OCI-LY7 (cell line): ENCODE measurements around the gene NDUFAB1. TPM values are rescaled to one million over a fixed set of nuclear protein-coding genes. Genes with fewer than 3 reads are reported as not detected.

ENCODE experiments used
- BruUV-seq: library from RNA; stranded (reverse); fragments of 400-500 nt; replicated peaks from 2 replicates; lab custom pipeline; 2021; lab: Mats Ljungman, UMichigan
- CTCF ChIA-PET: fragments of 300-600 bp; sonication (Branson Sonifier 250); formaldehyde crosslinking; loops from one replicate; lab custom pipeline; 2022; ENCODE audit warnings: antibody characterized with exemption; ENCODE audit not compliant: unreplicated experiment; lab: Charles Lee
- POLR2A ChIA-PET: fragments of 300-600 bp; sonication (Branson Sonifier 250); formaldehyde crosslinking; loops from one replicate; lab custom pipeline; 2022; ENCODE audit warnings: antibody characterized with exemption; lab: Charles Lee
- DNase-seq: peaks from one replicate; pipeline ENCODE4 v3.0.0-alpha.2; 2015; ENCODE audit warnings: low spot score
- H2AFZ ChIP-seq: fragments of 200-600 bp; sonication (generic), shearing (Covaris generic); 2 replicates; pipeline ENCODE4 v1.6.1; 2014; ENCODE audit warnings: mild to moderate bottlenecking, antibody characterized with exemption, low read length, moderate library complexity
- H3K27ac ChIP-seq: fragments of 200-600 bp; sonication (generic); 2 replicates; pipeline ENCODE4 v1.5.1; 2014; ENCODE audit warnings: mixed run types, low read depth, mild to moderate bottlenecking, moderate library complexity, low read length, inconsistent platforms; ENCODE audit not compliant: poor library complexity, severe bottlenecking
- H3K36me3 ChIP-seq: fragments of 200-600 bp; sonication (generic); 2 replicates; pipeline ENCODE4 v1.6.1; 2014; ENCODE audit warnings: mild to moderate bottlenecking, antibody characterized with exemption, low read length, moderate library complexity, mixed read lengths; ENCODE audit not compliant: insufficient read depth
- H3K4me1 ChIP-seq: fragments of 200-600 bp; sonication (generic); 2 replicates; pipeline ENCODE4 v1.5.1; 2014; ENCODE audit warnings: mild to moderate bottlenecking, low read length; ENCODE audit not compliant: insufficient read depth, poor library complexity, severe bottlenecking
- H3K4me2 ChIP-seq: fragments of 200-600 bp; sonication (generic); 2 replicates; pipeline ENCODE4 v1.6.1; 2014; ENCODE audit warnings: mild to moderate bottlenecking, low read length
- H3K4me3 ChIP-seq: fragments of 200-600 bp; sonication (generic); 2 replicates; pipeline ENCODE4 v1.5.1; 2014; ENCODE audit warnings: mild to moderate bottlenecking, low read depth, low read length; ENCODE audit not compliant: poor library complexity, severe bottlenecking
- H3K79me2 ChIP-seq: fragments of 200-600 bp; sonication (generic); 2 replicates; pipeline ENCODE4 v1.6.1; 2016; ENCODE audit warnings: low read depth, mild to moderate bottlenecking, low read length, moderate library complexity, mixed read lengths; ENCODE audit not compliant: insufficient read depth
- H3K9me2 ChIP-seq: fragments of 200-600 bp; sonication (generic); 2 replicates; pipeline ENCODE4 v1.6.1; 2016; ENCODE audit warnings: mild to moderate bottlenecking, low read length, mixed read lengths; ENCODE audit not compliant: insufficient read depth
- H3K9me3 ChIP-seq: fragments of 200-600 bp; sonication (generic); 2 replicates; pipeline ENCODE4 v1.6.1; 2014; ENCODE audit warnings: mild to moderate bottlenecking, mixed run types, low read length, mixed read lengths
- H4K20me1 ChIP-seq: fragments of 200-600 bp; sonication (generic); 2 replicates; pipeline ENCODE4 v1.6.1; 2014; ENCODE audit warnings: mild to moderate bottlenecking, antibody characterized with exemption, low read length, moderate library complexity, mixed read lengths; ENCODE audit not compliant: insufficient read depth
- EZH2phosphoT487 ChIP-seq: fragments of 200-600 bp; sonication (generic); IDR thresholded peaks from 2 replicates; pipeline ENCODE4 v1.6.1; 2018; ENCODE audit warnings: low read depth, borderline replicate concordance, mild to moderate bottlenecking, mixed run types, antibody characterized with exemption, low read length, moderate library complexity, mixed read lengths
- intact Hi-C: fragments of 100-400 bp; cut with micrococcal nuclease; formaldehyde crosslinking; loops from one replicate; pipeline ENCODE4 v1.10.0; 2022; ENCODE audit not compliant: unreplicated experiment
- total RNA-seq, 2 experiments: library from RNA; depleted of rRNA in 1 of 2; stranded (reverse); fragments of >200 nt in 1 of 2; shearing (Covaris generic) in 1 of 2; gene quantifications; 2 replicates each; pipeline ENCODE4 v1.2.3, GENCODE V29; 2014 to 2022
- TF ChIP-seq, protein P1 (sequence below): fragments of 200-600 bp; sonication (generic); conservative IDR thresholded peaks from 2 replicates; pipeline ENCODE4 v1.5.1; 2014; ENCODE audit warnings: mild to moderate bottlenecking, antibody characterized with exemption, low read length, moderate library complexity, mixed read lengths

Gene NDUFAB1
- total RNA-seq, 2 experiments from 2014 or later: 149 to 159 TPM

DNA sequence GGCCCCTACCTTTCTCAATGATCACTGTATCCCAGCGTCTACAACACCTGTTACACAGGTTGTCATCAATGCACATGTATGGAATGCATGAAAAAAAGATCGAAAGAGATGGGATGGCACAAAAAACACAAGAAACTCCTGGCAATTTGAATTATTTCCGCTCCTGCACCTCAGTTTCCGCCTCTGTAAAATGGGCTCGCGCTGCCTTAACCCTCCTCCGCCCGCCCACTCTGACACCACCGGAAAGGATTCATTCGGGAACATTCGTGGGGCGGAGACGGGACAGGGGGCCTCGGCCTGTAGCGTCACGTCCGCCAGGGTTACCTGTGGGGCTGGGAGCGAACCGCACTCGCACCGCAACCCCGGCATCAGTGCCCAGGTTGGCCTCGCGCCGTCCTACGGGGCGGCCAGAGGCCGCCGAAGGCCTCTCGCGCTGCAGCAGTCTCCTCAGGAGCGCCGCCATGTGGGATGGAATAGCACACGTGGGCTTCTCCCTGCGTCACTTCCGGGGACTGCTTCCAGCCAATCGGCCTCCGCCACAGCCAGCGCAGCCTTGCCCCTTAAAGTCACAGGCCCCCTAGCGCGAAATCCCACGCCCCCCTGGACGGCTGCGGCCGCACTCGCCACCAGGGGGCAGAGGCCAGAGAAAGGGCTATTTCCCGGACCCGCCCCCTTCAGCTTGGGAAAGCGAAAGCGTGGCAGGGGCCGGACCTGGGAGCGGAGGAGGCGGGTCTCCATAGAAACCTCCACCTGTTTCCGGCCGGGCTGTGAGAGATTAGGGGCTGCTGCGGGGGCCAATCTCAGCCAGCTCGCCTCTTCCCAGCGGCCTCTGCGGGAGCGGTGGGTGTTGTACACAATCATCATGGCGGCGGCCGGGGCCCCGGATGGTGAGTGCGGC lies 39.0 kb downstream of the NDUFAB1 start, which contains the start of the genes EARS2 and UBFD1:
Gene EARS2 (minus strand): TSS at position 470 of the 898 bp plus-strand sequence. CDS start 7 bp downstream, at position 463.
Gene UBFD1 (plus strand): TSS at position 847 of the 898 bp plus-strand sequence. CDS start 16 bp downstream, at position 863.
- peak within 1 kb of the TSS; percentile 98 for H3K4me3 ChIP-seq

DNA sequence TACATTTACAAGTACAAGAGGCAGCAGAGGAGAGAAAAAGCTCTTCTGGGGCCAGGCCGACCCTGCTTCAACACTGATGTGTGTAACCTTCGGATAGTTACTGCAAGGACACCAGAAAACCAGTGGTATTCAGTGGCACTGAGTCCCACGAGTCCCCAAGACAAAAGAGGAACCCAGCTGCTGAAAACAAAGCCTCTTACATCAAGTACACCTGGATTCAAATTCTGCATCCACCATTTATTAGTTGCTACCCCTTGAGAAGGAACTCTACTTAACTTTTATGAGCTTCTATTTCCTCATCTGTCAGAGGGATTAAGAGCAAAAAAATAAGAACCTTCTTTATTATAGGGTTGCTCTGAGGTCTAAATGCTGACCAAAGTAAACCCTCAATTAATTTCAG lies 41.6 kb downstream of the NDUFAB1 start:
- no TSS peak for BruUV-seq
- peak overlapping the region; percentile 10 for H3K4me3 ChIP-seq
- intact Hi-C loops: no loop called here
- ChIA-PET CTCF (interaction anchor here (1.1 kb wide), 1 partner anchor 42 kb away, joined by 3 read pairs; the partner anchor contains the start of gene NDUFAB1), POLR2A (interaction anchor here (0.6 to 2.8 kb wide), 11 partner anchors 9 to 96 kb away, joined by 3 to 12 read pairs (median 3); no protein-coding TSS in a partner anchor)
- peak overlapping the region; percentile 97 for H3K4me2 ChIP-seq
- peak overlapping the region; percentile 78 for H3K27ac ChIP-seq
- H3K36me3 ChIP-seq: peaks cover 57% of the 10 kb centered on the region
- H3K9me3 ChIP-seq: no peaks in the 10 kb centered on the region
- peak; percentile 63 for DNase-seq
- H2AFZ ChIP-seq: no peak overlapping the region
- H4K20me1 ChIP-seq: no peaks in the 10 kb centered on the region; the same call in 1 of the 2 replicates
- peaks cover 59% of the 10 kb centered on the region for H3K79me2 ChIP-seq
- no peak for TF ChIP-seq EZH2phosphoT487
- TF ChIP-seq, protein P1, sequence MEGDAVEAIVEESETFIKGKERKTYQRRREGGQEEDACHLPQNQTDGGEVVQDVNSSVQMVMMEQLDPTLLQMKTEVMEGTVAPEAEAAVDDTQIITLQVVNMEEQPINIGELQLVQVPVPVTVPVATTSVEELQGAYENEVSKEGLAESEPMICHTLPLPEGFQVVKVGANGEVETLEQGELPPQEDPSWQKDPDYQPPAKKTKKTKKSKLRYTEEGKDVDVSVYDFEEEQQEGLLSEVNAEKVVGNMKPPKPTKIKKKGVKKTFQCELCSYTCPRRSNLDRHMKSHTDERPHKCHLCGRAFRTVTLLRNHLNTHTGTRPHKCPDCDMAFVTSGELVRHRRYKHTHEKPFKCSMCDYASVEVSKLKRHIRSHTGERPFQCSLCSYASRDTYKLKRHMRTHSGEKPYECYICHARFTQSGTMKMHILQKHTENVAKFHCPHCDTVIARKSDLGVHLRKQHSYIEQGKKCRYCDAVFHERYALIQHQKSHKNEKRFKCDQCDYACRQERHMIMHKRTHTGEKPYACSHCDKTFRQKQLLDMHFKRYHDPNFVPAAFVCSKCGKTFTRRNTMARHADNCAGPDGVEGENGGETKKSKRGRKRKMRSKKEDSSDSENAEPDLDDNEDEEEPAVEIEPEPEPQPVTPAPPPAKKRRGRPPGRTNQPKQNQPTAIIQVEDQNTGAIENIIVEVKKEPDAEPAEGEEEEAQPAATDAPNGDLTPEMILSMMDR: no peak
- H3K9me2 ChIP-seq: no peaks in the 10 kb centered on the region
- peaks cover 41% of the 10 kb centered on the region for H3K4me1 ChIP-seq

More for the DNA sequence above, 39.0 kb downstream of the NDUFAB1 start, which contains the start of the genes EARS2 and UBFD1:
- Histone ChIP-seq H3K27ac (peak within 1 kb of the TSS; percentile 78), H4K20me1 (no peaks in the 10 kb centered on the region; the same call in 1 of the 2 replicates), H3K36me3 (peaks cover 58% of the 10 kb centered on the region), H3K79me2 (peaks cover 71% of the 10 kb centered on the region), H3K9me3 (no peaks in the 10 kb centered on the region), H2AFZ (peak within 1 kb of the TSS; percentile 57; the same call in 1 of the 2 replicates), H3K9me2 (no peaks in the 10 kb centered on the region), H3K4me1 (peaks cover 41% of the 10 kb centered on the region), H3K4me2 (peak within 1 kb of the TSS; percentile 98)
- intact Hi-C loops: loop anchor here (1.0 to 2.0 kb wide), 5 partner anchors 39 to 121 kb away; partner anchors contain the start of genes DCTN5, NDUFAB1, PALB2 and PLK1
- peak; percentile 98 for DNase-seq
- ChIA-PET POLR2A (interaction anchor here (0.8 to 2.8 kb wide), 4 partner anchors 37 to 60 kb away, joined by 3 to 12 read pairs (median 3); no protein-coding TSS in a partner anchor), CTCF (interaction anchor here (2.3 kb wide), 1 partner anchor 40 kb away, joined by 7 read pairs; no protein-coding TSS in a partner anchor)
- TSS peak; percentile 74 for BruUV-seq
- TF ChIP-seq EZH2phosphoT487: no peak
- TF ChIP-seq, protein P1: peak; percentile 83
